ENCODE data around the gene BANP. TPM values are rescaled to one million over a fixed set of nuclear protein-coding genes. Genes with fewer than 3 reads are reported as not detected.
"Not testable (repeated sequence)": the region's sequence is repeated elsewhere in the genome, so short reads cannot be mapped to it uniquely, and the experiment has no call there.

The BANP gene
- total RNA-seq, 1 donor from 2014 or later = 53.9 TPM

DNA sequence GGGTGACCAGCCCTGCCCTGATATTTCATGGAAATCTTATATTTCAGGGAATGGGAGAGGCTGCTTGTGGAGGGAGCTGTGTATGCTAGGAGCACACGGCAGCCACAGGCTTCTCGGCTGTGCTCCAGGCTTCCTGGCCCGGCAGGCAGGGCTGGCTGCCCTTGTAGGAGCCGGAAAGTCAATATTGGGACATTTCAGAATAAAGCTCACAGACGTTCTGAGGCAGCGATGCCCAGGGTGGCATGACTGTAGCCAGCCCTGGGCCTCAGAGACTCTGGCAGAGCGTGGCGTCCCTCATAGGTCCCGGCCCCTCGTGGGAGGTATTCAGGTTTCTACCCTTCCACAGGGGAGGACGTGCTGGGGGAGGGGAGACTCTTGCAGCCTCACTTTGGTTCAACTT, 65.7 kb downstream of the BANP start:
- Mint-ChIP-seq H3K27me3 (no peaks in the 10 kb centered on the region), H3K36me3 (ENCODE audit: insufficient read depth) (peaks cover 15% of the 10 kb centered on the region), H3K4me1 (ENCODE audit: low read depth) (peaks cover 2% of the 10 kb centered on the region), H3K4me3 (ENCODE audit: low read depth) (no peak overlapping the region), H3K27ac (no peak overlapping the region), H3K9me3 (ENCODE audit: low read depth) (no peaks in the 10 kb centered on the region)
- TF ChIP-seq, protein P1, sequence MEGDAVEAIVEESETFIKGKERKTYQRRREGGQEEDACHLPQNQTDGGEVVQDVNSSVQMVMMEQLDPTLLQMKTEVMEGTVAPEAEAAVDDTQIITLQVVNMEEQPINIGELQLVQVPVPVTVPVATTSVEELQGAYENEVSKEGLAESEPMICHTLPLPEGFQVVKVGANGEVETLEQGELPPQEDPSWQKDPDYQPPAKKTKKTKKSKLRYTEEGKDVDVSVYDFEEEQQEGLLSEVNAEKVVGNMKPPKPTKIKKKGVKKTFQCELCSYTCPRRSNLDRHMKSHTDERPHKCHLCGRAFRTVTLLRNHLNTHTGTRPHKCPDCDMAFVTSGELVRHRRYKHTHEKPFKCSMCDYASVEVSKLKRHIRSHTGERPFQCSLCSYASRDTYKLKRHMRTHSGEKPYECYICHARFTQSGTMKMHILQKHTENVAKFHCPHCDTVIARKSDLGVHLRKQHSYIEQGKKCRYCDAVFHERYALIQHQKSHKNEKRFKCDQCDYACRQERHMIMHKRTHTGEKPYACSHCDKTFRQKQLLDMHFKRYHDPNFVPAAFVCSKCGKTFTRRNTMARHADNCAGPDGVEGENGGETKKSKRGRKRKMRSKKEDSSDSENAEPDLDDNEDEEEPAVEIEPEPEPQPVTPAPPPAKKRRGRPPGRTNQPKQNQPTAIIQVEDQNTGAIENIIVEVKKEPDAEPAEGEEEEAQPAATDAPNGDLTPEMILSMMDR (IDR thresholded peaks at IDR 0.05; ENCODE audit: unreplicated experiment) = no peak
- DNase-seq (ENCODE audit: low spot score, unreplicated experiment) = no peak

DNA sequence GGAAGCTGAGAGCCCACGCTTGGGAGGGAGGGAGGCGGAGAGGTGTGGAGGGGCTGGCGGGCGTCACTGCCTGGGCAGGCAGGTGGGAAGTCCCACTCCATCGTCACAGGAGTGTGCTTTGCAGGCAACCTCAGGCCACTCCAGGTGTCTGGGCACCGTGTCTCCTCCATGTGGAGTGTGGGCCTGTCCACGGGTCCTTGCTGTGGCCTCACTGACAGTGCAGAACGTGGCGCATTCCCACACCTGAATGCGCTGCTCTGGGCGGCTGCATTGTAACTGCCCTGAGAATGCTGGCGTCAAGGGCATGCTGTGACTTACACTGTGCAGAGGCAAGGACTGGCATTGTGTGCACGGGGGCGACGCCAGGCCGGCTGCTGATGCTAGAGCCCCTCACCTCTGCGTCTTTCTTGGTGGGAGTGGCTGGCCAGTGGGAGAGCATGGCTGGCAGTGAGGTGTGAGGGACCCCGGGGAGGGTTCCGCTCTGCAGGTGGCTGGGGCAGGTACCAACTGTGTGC, 66.4 kb downstream of the BANP start:
- H3K27me3 Mint-ChIP-seq = no peaks in the 10 kb centered on the region
- no peak overlapping the region for H3K4me3 Mint-ChIP-seq (ENCODE audit: low read depth)
- peaks cover 13% of the 10 kb centered on the region for H3K36me3 Mint-ChIP-seq (ENCODE audit: insufficient read depth)
- no peak overlapping the region for H3K27ac Mint-ChIP-seq
- TF ChIP-seq, protein P1 (IDR thresholded peaks at IDR 0.05; ENCODE audit: unreplicated experiment) = no peak
- H3K4me1 Mint-ChIP-seq (ENCODE audit: low read depth) = peaks cover 2% of the 10 kb centered on the region
- no peak for DNase-seq (ENCODE audit: low spot score, unreplicated experiment)
- H3K9me3 Mint-ChIP-seq (ENCODE audit: low read depth) = no peaks in the 10 kb centered on the region

DNA sequence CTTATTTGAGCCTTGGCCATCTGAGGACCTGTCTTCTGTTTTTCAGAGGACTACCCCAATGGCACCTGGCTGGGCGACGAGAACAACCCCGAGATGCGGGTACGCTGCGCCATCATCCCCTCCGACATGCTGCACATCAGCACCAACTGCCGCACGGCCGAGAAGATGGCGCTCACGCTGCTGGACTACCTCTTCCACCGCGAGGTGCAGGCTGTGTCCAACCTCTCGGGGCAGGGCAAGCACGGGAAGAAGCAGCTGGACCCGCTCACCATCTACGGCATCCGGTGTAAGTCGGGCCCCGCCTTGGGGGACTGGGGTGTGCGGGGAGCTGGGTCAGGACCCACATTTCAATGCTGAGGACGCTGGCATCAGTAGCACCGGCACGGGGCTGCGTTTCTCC, 67.1 kb downstream of the BANP start:
- H3K36me3 Mint-ChIP-seq (ENCODE audit: insufficient read depth) = peaks cover 13% of the 10 kb centered on the region
- DNase-seq (ENCODE audit: low spot score, unreplicated experiment); H3K4me3 Mint-ChIP-seq (ENCODE audit: low read depth); H3K27ac Mint-ChIP-seq; H3K27me3 Mint-ChIP-seq; H3K9me3 Mint-ChIP-seq (ENCODE audit: low read depth); H3K4me1 Mint-ChIP-seq (ENCODE audit: low read depth): not testable (repeated sequence)

DNA sequence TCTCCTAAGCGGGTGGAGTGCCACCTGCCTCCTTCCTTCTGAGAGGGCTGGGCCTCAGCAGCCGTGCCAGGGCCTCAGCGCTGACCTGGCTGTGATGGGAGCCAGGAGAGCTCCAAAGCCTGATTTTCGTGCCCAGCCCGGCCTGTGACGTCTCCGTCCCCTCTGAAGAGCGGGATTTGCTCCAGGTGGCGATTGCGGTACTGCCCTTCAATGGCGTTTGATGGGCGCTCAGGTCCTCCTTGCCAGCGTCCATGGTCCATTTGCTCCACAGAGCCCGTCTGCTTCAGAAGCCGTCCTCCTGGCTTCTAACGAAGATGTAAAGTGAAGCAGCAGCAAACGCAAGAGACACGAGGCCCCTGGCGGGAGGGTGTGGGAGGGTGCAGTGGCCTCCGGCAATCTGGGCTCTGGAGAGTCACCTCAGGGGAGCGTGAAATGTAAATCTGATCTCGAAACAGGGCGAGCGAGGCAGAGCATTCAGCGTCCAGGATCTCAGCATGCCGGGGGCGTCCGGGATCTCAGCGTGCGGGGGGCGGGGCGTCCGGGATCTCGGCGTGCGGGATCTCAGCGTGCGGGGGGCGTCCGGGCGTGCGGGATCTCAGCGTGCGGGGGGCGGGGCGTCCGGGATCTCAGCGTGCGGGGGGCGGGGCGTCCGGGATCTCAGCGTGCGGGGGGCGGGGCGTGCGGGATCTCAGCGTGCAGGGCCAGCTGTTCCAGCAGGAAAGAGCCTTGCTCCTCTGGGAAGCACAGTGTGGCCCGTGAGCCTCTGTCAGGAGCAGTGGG, 68.0 kb downstream of the BANP start:
- not testable (repeated sequence) for H3K9me3 Mint-ChIP-seq (ENCODE audit: low read depth); H3K4me3 Mint-ChIP-seq (ENCODE audit: low read depth); H3K27me3 Mint-ChIP-seq; H3K4me1 Mint-ChIP-seq (ENCODE audit: low read depth); DNase-seq (ENCODE audit: low spot score, unreplicated experiment); H3K27ac Mint-ChIP-seq
- H3K36me3 Mint-ChIP-seq (ENCODE audit: insufficient read depth) = peaks cover 13% of the 10 kb centered on the region

DNA sequence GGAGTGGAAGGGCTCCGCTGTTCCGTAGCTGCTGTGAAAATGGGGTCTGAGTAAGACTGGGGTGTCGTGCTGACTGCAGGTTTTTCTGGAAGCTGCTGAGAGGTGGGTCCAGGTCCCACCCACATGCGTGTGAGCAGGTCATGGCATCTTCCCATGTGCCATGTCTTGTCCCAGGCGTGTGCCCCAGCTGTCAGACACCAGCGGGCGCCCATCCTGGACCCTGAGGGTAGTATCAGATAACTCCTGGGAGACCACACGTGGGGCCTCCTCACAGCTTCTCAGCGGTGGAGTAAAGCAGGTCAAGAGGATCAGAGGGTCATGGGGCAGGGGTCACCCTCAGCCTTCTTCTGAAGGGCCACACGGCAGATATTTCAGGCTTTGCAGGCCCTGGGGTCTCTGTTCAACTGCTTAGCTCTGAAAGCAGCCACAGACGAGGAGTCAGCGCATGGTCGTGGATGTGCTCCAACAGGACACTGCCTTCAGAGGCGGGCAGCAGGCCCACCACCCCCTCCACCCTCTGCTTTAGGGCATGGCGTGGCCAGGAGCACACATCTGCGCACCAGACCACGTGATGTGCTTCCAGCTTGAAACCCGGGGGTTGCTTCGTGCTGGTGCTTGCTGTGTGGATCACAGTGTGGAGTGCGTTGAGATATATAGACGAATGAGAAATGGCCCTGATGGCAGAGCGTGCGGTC, 68.7 kb downstream of the BANP start:
- Mint-ChIP-seq H3K4me3 (ENCODE audit: low read depth) (no peak overlapping the region), H3K9me3 (ENCODE audit: low read depth) (no peaks in the 10 kb centered on the region), H3K36me3 (ENCODE audit: insufficient read depth) (peaks cover 13% of the 10 kb centered on the region), H3K27me3 (no peaks in the 10 kb centered on the region), H3K27ac (no peak overlapping the region), H3K4me1 (ENCODE audit: low read depth) (no peaks in the 10 kb centered on the region)
- TF ChIP-seq, protein P1 (IDR thresholded peaks at IDR 0.05; ENCODE audit: unreplicated experiment) = no peak
- no peak for DNase-seq (ENCODE audit: low spot score, unreplicated experiment)

DNA sequence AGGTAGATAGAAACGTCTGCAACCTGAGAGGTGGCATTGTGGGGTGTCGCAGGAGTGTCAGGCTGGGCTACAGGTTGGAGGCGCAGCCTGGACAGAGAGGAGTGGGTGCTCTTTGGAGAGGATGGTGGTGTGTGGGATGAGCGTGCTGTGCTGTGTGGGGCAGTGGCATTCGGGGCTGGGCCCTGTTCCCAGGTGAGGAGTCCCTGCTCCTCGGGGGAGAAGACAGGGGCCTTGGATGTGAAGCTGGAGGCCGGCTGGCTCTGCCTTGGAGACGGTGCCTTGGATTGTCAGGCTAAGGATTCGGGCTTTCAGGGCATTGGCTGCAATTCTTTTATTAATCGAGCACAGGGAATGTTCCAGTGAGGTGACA, 69.3 kb downstream of the BANP start:
- no peak for DNase-seq (ENCODE audit: low spot score, unreplicated experiment)
- H3K4me3 Mint-ChIP-seq (ENCODE audit: low read depth) = no peak overlapping the region
- TF ChIP-seq, protein P1 (IDR thresholded peaks at IDR 0.05; ENCODE audit: unreplicated experiment) = no peak
- peaks cover 13% of the 10 kb centered on the region for H3K36me3 Mint-ChIP-seq (ENCODE audit: insufficient read depth)
- no peaks in the 10 kb centered on the region for H3K9me3 Mint-ChIP-seq (ENCODE audit: low read depth)
- H3K27ac Mint-ChIP-seq = peak overlapping the region; percentile 45
- H3K4me1 Mint-ChIP-seq (ENCODE audit: low read depth) = no peaks in the 10 kb centered on the region
- no peaks in the 10 kb centered on the region for H3K27me3 Mint-ChIP-seq

DNA sequence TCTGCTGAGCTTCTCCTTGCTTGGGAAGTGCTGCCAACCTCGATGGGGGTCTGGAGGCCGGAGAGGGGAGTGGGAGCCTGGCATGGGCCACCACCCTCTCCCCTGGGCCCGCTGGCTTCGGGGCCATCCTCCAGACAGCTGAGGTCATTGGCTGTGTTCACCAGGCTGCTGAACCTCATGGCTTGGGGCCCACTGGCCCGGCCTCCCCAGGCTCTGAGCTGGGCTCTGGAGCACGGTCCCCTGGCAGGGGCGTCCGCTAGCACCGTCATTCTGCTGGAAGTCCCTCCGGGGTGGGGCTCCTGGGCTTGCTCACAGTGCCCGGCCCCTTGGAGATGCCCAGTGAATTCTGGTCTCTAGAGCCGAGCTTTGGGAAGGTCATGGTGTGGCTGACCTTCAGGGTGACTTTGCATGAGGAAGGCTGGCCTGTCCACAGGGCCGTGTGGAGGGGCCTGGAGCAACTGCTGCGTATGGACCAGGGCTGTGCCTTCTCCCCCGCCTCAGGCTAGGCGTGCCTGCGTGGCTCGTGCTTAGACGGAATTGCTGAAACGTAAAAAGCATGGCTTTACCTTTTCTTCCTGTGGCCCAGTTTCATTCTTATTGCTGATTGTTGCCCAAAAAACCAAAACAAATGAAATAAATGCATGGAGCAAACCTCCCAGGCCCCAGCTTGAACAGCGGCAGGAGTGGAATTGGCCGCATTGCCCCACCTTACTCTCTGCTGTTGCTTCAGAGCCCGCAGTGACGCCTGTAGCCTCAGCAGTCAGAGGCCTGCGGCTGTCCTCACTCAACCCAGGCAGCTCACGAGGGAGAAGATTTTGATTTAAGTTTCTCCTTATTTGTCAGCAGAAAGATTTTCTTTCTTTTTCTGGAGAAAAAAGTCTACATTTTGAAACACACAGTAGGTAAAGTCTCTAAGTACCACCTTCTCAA, 70.1 kb downstream of the BANP start:
- DNase-seq (ENCODE audit: low spot score, unreplicated experiment); H3K27me3 Mint-ChIP-seq; H3K4me3 Mint-ChIP-seq (ENCODE audit: low read depth); H3K27ac Mint-ChIP-seq; H3K9me3 Mint-ChIP-seq (ENCODE audit: low read depth); H3K4me1 Mint-ChIP-seq (ENCODE audit: low read depth): not testable (repeated sequence)
- peaks cover 13% of the 10 kb centered on the region for H3K36me3 Mint-ChIP-seq (ENCODE audit: insufficient read depth)

Data from progenitor cell of endocrine pancreas (in vitro differentiated cells).